ENCODE results near the gene TFAP2E. TPM values are rescaled to one million over a fixed set of nuclear protein-coding genes. Genes with fewer than 3 reads are reported as not detected.
"Not testable (repeated sequence)": the region's sequence is repeated elsewhere in the genome, so short reads cannot be mapped to it uniquely, and the experiment has no call there.

Gene TFAP2E
- total RNA-seq, 2 donors from 2014 or later, result 1.2 to 1.9 TPM

GRCh38 chr1:35570589-35571137, 2.5 kb upstream of the TFAP2E start:
- Mint-ChIP-seq H3K4me1 (ENCODE audit: low read depth) (no peaks in the 10 kb centered on the region), H3K9me3 (no peaks in the 10 kb centered on the region), H3K27me3 (ENCODE audit: low read depth) (peaks cover 19% of the 10 kb centered on the region), H3K27ac (no peak overlapping the region), H3K36me3 (ENCODE audit: insufficient read depth in 2 of 2) (peaks cover 0 to 2% of the 10 kb centered on the region in 2 donors), H3K4me3 (no peak overlapping the region)
- ATAC-seq (replicated peaks in 1 of 2) (no peak), DNase-seq (no peak)

GRCh38 chr1:35571263-35571662, 1.9 kb upstream of the TFAP2E start:
- DNase-seq, result no peak
- Mint-ChIP-seq H3K27me3 (ENCODE audit: low read depth) (peaks cover 19% of the 10 kb centered on the region), H3K27ac (no peak overlapping the region), H3K4me3 (no peak overlapping the region), H3K4me1 (ENCODE audit: low read depth) (no peaks in the 10 kb centered on the region), H3K36me3 (ENCODE audit: insufficient read depth in 2 of 2) (peaks cover 0 to 2% of the 10 kb centered on the region in 2 donors), H3K9me3 (no peaks in the 10 kb centered on the region)
- no peak for ATAC-seq (replicated peaks in 1 of 2)

- Mint-ChIP-seq H3K9me3 (no peaks in the 10 kb centered on the region), H3K4me3 (no peak overlapping the region), H3K27me3 (ENCODE audit: low read depth) (peaks cover 19% of the 10 kb centered on the region), H3K36me3 (ENCODE audit: insufficient read depth in 2 of 2) (no peaks in the 10 kb centered on the region), H3K27ac (no peak overlapping the region), H3K4me1 (ENCODE audit: low read depth) (no peaks in the 10 kb centered on the region)
- no peak for DNase-seq
- no peak for ATAC-seq (replicated peaks in 1 of 2)
These were observed 818 bp upstream of the TFAP2E start for GRCh38 chr1:35572296-35572695.

- no peaks in the 10 kb centered on the region for H3K9me3 Mint-ChIP-seq
- peaks cover 10% of the 10 kb centered on the region for H3K4me1 Mint-ChIP-seq (ENCODE audit: low read depth)
- H3K27ac Mint-ChIP-seq, result no peak overlapping the region
- DNase-seq (no peak), ATAC-seq (replicated peaks in 1 of 2) (no peak)
- H3K36me3 Mint-ChIP-seq (ENCODE audit: insufficient read depth in 2 of 2), result peaks cover 0 to 2% of the 10 kb centered on the region in 2 donors
- H3K27me3 Mint-ChIP-seq (ENCODE audit: low read depth), result peaks cover 19% of the 10 kb centered on the region
- no peak overlapping the region for H3K4me3 Mint-ChIP-seq
These were observed 1.1 kb downstream of the TFAP2E start for GRCh38 chr1:35574125-35574654.

GRCh38 chr1:35574655-35575415, 1.7 kb downstream of the TFAP2E start:
- H3K4me3 Mint-ChIP-seq, result no peak overlapping the region
- H3K4me1 Mint-ChIP-seq (ENCODE audit: low read depth), result peaks cover 10% of the 10 kb centered on the region
- DNase-seq (no peak), ATAC-seq (replicated peaks in 1 of 2) (no peak)
- no peaks in the 10 kb centered on the region for H3K9me3 Mint-ChIP-seq
- peaks cover 19% of the 10 kb centered on the region for H3K27me3 Mint-ChIP-seq (ENCODE audit: low read depth)
- no peak overlapping the region for H3K27ac Mint-ChIP-seq
- H3K36me3 Mint-ChIP-seq (ENCODE audit: insufficient read depth in 2 of 2), result peaks cover 0 to 2% of the 10 kb centered on the region in 2 donors

GRCh38 chr1:35575416-35575958, 2.4 kb downstream of the TFAP2E start:
- ATAC-seq (replicated peaks in 1 of 2) (no peak), DNase-seq (no peak)
- H3K27ac Mint-ChIP-seq, result no peak overlapping the region
- H3K4me3 Mint-ChIP-seq, result peak overlapping the region; percentile 50 to 53
- no peaks in the 10 kb centered on the region for H3K9me3 Mint-ChIP-seq
- peaks cover 0 to 2% of the 10 kb centered on the region in 2 donors for H3K36me3 Mint-ChIP-seq (ENCODE audit: insufficient read depth in 2 of 2)
- peaks cover 10% of the 10 kb centered on the region for H3K4me1 Mint-ChIP-seq (ENCODE audit: low read depth)
- H3K27me3 Mint-ChIP-seq (ENCODE audit: low read depth), result peaks cover 17% of the 10 kb centered on the region

GRCh38 chr1:35576061-35576765, 3.1 kb downstream of the TFAP2E start:
- H3K4me3 Mint-ChIP-seq, result peak overlapping the region; percentile 75 to 81
- no peak for ATAC-seq (replicated peaks in 1 of 2)
- no peak for DNase-seq
- H3K27me3 Mint-ChIP-seq (ENCODE audit: low read depth), result peaks cover 13% of the 10 kb centered on the region
- peaks cover 0 to 2% of the 10 kb centered on the region in 2 donors for H3K36me3 Mint-ChIP-seq (ENCODE audit: insufficient read depth in 2 of 2)
- H3K4me1 Mint-ChIP-seq (ENCODE audit: low read depth), result peaks cover 10% of the 10 kb centered on the region
- no peaks in the 10 kb centered on the region for H3K9me3 Mint-ChIP-seq
- H3K27ac Mint-ChIP-seq, result peak overlapping the region; percentile 29

GRCh38 chr1:35576766-35577070, 3.6 kb downstream of the TFAP2E start:
- Mint-ChIP-seq H3K27me3 (ENCODE audit: low read depth) (peaks cover 10% of the 10 kb centered on the region), H3K4me3 (peak overlapping the region; percentile 81 to 94)
- not testable (repeated sequence) for DNase-seq; H3K4me1 Mint-ChIP-seq (ENCODE audit: low read depth); ATAC-seq (replicated peaks in 1 of 2); H3K27ac Mint-ChIP-seq; H3K36me3 Mint-ChIP-seq (ENCODE audit: insufficient read depth in 2 of 2); H3K9me3 Mint-ChIP-seq

- peaks cover 0 to 2% of the 10 kb centered on the region in 2 donors for H3K36me3 Mint-ChIP-seq (ENCODE audit: insufficient read depth in 2 of 2)
- H3K4me3 Mint-ChIP-seq, result peak overlapping the region; percentile 82 to 94
- peak overlapping the region; percentile 88 for H3K27ac Mint-ChIP-seq
- peaks cover 10% of the 10 kb centered on the region for H3K4me1 Mint-ChIP-seq (ENCODE audit: low read depth)
- ATAC-seq (replicated peaks in 1 of 2), result peak; percentile 89 to 93
- peak; percentile 75 to 77 for DNase-seq
- peaks cover 4% of the 10 kb centered on the region for H3K27me3 Mint-ChIP-seq (ENCODE audit: low read depth)
- no peaks in the 10 kb centered on the region for H3K9me3 Mint-ChIP-seq
These were observed 4.2 kb downstream of the TFAP2E start for GRCh38 chr1:35577071-35577998.

- Mint-ChIP-seq H3K9me3 (no peaks in the 10 kb centered on the region), H3K27me3 (ENCODE audit: low read depth) (no peaks in the 10 kb centered on the region), H3K27ac (no peak overlapping the region), H3K4me3 (no peak overlapping the region), H3K4me1 (ENCODE audit: low read depth) (peaks cover 10% of the 10 kb centered on the region), H3K36me3 (ENCODE audit: insufficient read depth in 2 of 2) (peaks cover 0 to 2% of the 10 kb centered on the region in 2 donors)
- ATAC-seq (replicated peaks in 1 of 2), result no peak
- no peak for DNase-seq
These were observed 7.9 kb downstream of the TFAP2E start for GRCh38 chr1:35580949-35581388.

GRCh38 chr1:35581621-35582020, 8.5 kb downstream of the TFAP2E start:
- not testable (repeated sequence) for ATAC-seq (replicated peaks in 1 of 2); H3K9me3 Mint-ChIP-seq; H3K27ac Mint-ChIP-seq; H3K36me3 Mint-ChIP-seq (ENCODE audit: insufficient read depth in 2 of 2); H3K27me3 Mint-ChIP-seq (ENCODE audit: low read depth); H3K4me3 Mint-ChIP-seq; H3K4me1 Mint-ChIP-seq (ENCODE audit: low read depth); DNase-seq

- H3K4me1 Mint-ChIP-seq (ENCODE audit: low read depth), result no peaks in the 10 kb centered on the region
- no peaks in the 10 kb centered on the region for H3K27me3 Mint-ChIP-seq (ENCODE audit: low read depth)
- H3K4me3 Mint-ChIP-seq, result no peak overlapping the region
- H3K27ac Mint-ChIP-seq, result no peak overlapping the region
- H3K36me3 Mint-ChIP-seq (ENCODE audit: insufficient read depth in 2 of 2), result no peaks in the 10 kb centered on the region
- ATAC-seq (replicated peaks in 1 of 2) (no peak), DNase-seq (no peak)
- H3K9me3 Mint-ChIP-seq, result no peaks in the 10 kb centered on the region
These were observed 12.2 kb downstream of the TFAP2E start for GRCh38 chr1:35585281-35585680.
